VCaP (cell line): ENCODE data around the gene UNC13C.

Source experiments
- H3K27ac ChIP-seq: fragments of 450-650 bp; 2 replicates; pipeline ENCODE4 v1.5.1; 2017
- CTCF ChIP-seq: fragments of 450-650 bp; conservative IDR thresholded peaks from 2 replicates; pipeline ENCODE4 v1.5.1; 2017; ENCODE audit warnings: mild to moderate bottlenecking, moderate library complexity

Gene UNC13C

GRCh38 chr15:54354341-54354740, 376.1 kb downstream of the UNC13C start:
- TF ChIP-seq CTCF, result no peak
- H3K27ac ChIP-seq, result no peak overlapping the region

DNA sequence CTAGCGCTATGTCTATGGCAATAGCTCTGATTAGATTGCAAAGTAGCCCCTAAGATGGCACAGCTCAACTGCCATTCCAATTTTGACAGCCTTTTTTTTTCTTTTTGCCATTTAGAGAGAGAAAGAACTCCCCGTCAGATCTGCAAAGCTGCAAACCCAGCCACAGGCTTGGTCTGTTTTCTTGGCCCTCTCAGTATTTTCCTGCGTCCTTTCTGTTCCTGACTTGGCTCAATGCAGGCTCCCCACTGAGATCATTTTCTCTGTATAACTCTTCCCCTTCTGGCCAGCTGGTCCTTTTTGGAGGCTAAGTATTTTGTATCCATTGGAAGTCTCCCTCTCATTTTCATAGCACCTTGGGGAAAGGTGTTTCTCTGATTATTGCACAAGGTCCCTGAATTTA, 386.7 kb downstream of the UNC13C start:
- no peak overlapping the region for H3K27ac ChIP-seq
- no peak for TF ChIP-seq CTCF

- H3K27ac ChIP-seq, result no peak overlapping the region
- TF ChIP-seq CTCF, result no peak
Measured at GRCh38 chr15:54373332-54373731, 395.1 kb downstream of the UNC13C start.

- no peak for TF ChIP-seq CTCF
- H3K27ac ChIP-seq, result no peak overlapping the region
Measured at GRCh38 chr15:54374184-54374952, 396.1 kb downstream of the UNC13C start.

DNA sequence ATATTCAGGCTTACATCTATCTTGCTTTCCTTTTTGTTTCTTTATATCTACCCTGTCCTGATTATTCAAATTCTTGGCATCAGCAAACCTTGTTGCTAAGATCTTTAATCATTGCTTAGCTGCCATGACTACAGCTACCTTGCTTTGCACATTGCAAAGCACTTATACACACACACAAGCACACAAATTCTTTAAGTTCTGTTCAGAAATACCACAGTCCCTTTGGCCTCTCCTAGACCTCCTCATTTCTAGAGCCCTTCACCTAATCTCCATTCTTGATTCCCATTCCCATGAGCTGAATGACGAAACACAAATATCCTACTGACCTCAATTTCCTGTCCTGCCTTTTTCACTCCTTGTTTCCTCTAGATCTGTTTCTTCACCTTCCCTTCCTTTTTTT, 409.6 kb downstream of the UNC13C start:
- H3K27ac ChIP-seq, result no peak overlapping the region
- no peak for TF ChIP-seq CTCF

- H3K27ac ChIP-seq, result no peak overlapping the region
- no peak for TF ChIP-seq CTCF
Measured at GRCh38 chr15:54388746-54389145, 410.5 kb downstream of the UNC13C start.

- no peak for TF ChIP-seq CTCF
- no peak overlapping the region for H3K27ac ChIP-seq
Measured at GRCh38 chr15:54410481-54410880, 432.2 kb downstream of the UNC13C start.
